ENCODE results near the gene RNF151. TPM values are rescaled to one million over a fixed set of nuclear protein-coding genes. Genes with fewer than 3 reads are reported as not detected.

Gene RNF151
- total RNA-seq, 4 donors from 2014 or later = not detected

GRCh38 chr16:1975432-1976215 is 9.0 kb downstream of the RNF151 start:
- no peak for DNase-seq (ENCODE audit: extremely low spot score)
- Histone ChIP-seq H3K27ac (replicated peaks in 1 of 4) (no peak overlapping the region), H3K4me1 (peaks cover 39 to 54% (median 45%) of the 10 kb centered on the region in 4 donors), H3K4me3 (no peak overlapping the region), H3K36me3 (peaks cover 51 to 56% (median 53%) of the 10 kb centered on the region in 4 donors), H3K27me3 (peaks cover 8 to 72% (median 34%) of the 10 kb centered on the region in 4 donors), H3K9me3 (no peaks in the 10 kb centered on the region)
- 92% methylated on average over 30 of the region's 33 CpGs for WGBS
- intact Hi-C loops (cut with DNase I) = no loop called here
- TF ChIP-seq POLR2A (IDR thresholded peaks at IDR 0.05; ENCODE audit: low read depth) (no peak), CTCF (IDR thresholded peaks at IDR 0.05) (no peak), POLR2AphosphoS5 (IDR thresholded peaks at IDR 0.05) (no peak), EP300 (IDR thresholded peaks at IDR 0.05) (no peak)

- peaks cover 51 to 56% (median 53%) of the 10 kb centered on the region in 4 donors for H3K36me3 ChIP-seq
- DNase-seq (ENCODE audit: extremely low spot score) = no peak
- 93% methylated on average over 5 of the region's 8 CpGs for WGBS
- no peaks in the 10 kb centered on the region for H3K9me3 ChIP-seq
- H3K4me1 ChIP-seq = peaks cover 33 to 52% (median 41%) of the 10 kb centered on the region in 4 donors
- TF ChIP-seq EP300 (IDR thresholded peaks at IDR 0.05) (no peak), POLR2A (IDR thresholded peaks at IDR 0.05; ENCODE audit: low read depth) (no peak), CTCF (IDR thresholded peaks at IDR 0.05) (no peak), POLR2AphosphoS5 (IDR thresholded peaks at IDR 0.05) (no peak)
- no peak overlapping the region for H3K27ac ChIP-seq (replicated peaks in 1 of 4)
- H3K27me3 ChIP-seq = peaks cover 8 to 77% (median 40%) of the 10 kb centered on the region in 4 donors
- H3K4me3 ChIP-seq = no peak overlapping the region
- intact Hi-C loops (cut with DNase I) = no loop called here
These were observed 9.5 kb downstream of the RNF151 start for GRCh38 chr16:1976216-1976520.

- H3K27me3 ChIP-seq = peaks cover under 1 to 88% (median 47%) of the 10 kb centered on the region in 4 donors
- WGBS = 89% methylated on average over 14 of the region's 33 CpGs
- peaks cover 28 to 48% (median 37%) of the 10 kb centered on the region in 4 donors for H3K4me1 ChIP-seq
- no peak for DNase-seq (ENCODE audit: extremely low spot score)
- H3K36me3 ChIP-seq = peaks cover 51 to 56% (median 53%) of the 10 kb centered on the region in 4 donors
- TF ChIP-seq CTCF (IDR thresholded peaks at IDR 0.05) = no peak
- no peak for TF ChIP-seq POLR2A (IDR thresholded peaks at IDR 0.05; ENCODE audit: low read depth)
- no peak for TF ChIP-seq POLR2AphosphoS5 (IDR thresholded peaks at IDR 0.05)
- no peak for TF ChIP-seq EP300 (IDR thresholded peaks at IDR 0.05)
- H3K4me3 ChIP-seq = no peak overlapping the region
- intact Hi-C loops (cut with DNase I) = no loop called here
- H3K9me3 ChIP-seq = no peaks in the 10 kb centered on the region
- H3K27ac ChIP-seq (replicated peaks in 1 of 4) = no peak overlapping the region
These were observed 10.6 kb downstream of the RNF151 start for GRCh38 chr16:1976951-1977874.

GRCh38 chr16:1977875-1978268 is 11.2 kb downstream of the RNF151 start:
- intact Hi-C loops (cut with DNase I) = no loop called here
- DNase-seq (ENCODE audit: extremely low spot score) = no peak
- Histone ChIP-seq H3K4me1 (peaks cover 22 to 43% (median 31%) of the 10 kb centered on the region in 4 donors), H3K27ac (replicated peaks in 1 of 4) (no peak overlapping the region), H3K9me3 (no peaks in the 10 kb centered on the region), H3K27me3 (peaks cover 0 to 94% (median 47%) of the 10 kb centered on the region in 4 donors), H3K4me3 (no peak overlapping the region), H3K36me3 (peaks cover 51 to 56% (median 53%) of the 10 kb centered on the region in 4 donors)
- TF ChIP-seq POLR2AphosphoS5 (IDR thresholded peaks at IDR 0.05) (no peak), EP300 (IDR thresholded peaks at IDR 0.05) (no peak), POLR2A (IDR thresholded peaks at IDR 0.05; ENCODE audit: low read depth) (no peak), CTCF (IDR thresholded peaks at IDR 0.05) (no peak)
- WGBS = 94% methylated on average over 8 of the region's 18 CpGs
